Anterior cingulate cortex (tissue), 58 donors: ENCODE measurements around the gene GSX2.
"Not testable (repeated sequence)": the region's sequence is repeated elsewhere in the genome, so short reads cannot be mapped to it uniquely, and the experiment has no call there.

ENCODE experiments used
- DNase-seq, 58 donors: peaks; one replicate each; lab custom pipeline; 2025; lab: John Stamatoyannopoulos, UW

GSX2 gene

DNA sequence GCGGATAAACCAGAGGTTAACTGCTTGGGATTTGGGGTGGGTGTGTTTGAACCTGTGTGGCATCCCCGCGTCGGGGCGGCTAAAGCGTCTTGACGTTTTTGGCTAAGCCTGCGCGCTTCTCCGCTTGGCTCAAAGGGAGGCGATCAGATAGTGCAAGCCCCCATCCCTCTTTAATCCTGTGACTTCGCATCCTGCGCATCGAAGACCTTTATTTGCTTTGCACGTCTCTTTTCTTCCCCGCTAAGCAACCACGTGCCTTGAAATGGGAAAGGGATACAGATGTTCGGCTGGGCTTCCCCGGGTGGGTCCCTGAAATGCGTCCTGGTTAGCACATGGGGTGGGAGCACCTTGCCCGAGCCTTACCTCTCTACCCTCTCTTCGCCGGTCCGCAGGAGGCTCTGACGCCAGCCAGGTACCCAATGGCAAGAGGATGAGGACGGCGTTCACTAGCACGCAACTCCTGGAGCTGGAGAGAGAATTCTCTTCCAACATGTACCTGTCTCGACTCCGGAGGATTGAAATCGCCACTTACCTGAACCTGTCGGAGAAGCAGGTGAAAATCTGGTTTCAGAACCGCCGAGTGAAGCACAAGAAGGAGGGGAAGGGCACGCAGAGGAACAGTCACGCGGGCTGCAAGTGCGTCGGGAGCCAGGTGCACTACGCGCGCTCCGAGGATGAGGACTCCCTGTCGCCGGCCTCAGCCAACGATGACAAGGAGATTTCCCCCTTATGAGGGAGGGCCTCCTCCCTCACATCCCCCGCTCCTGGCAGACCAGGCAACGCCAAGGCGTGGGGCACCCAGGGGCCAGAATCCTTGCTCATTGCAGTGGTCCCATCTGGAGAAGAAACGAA, 1.5 kb downstream of the GSX2 start:
- DNase-seq, result no peak

DNA sequence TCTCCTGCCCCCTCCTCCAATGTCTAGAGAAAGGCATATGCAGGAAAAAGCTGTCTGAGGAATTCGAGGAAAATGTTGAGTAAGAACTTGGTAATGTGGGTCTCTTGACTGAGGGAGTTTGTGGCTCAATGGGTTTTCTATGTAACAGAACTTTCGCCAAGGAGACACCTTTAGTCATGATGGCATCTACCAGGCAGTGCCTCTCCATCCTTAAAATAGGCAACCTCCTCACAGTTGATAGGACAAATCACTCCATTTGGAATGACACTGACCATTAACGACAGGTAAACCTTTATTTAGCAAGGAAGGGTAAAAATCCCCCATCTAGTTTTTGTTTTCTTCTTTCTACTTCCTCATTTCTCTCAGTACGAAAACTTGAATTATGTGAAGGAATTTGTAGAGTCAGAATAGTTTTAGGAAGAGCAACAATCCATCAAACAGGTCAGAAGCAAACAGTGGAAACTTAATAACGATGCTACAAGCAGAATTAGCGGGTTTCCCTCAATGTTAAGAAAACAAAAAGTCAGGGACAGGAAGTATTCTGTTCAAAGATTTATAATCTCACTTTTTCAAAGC, 2.7 kb downstream of the GSX2 start:
- no peak for DNase-seq

DNA sequence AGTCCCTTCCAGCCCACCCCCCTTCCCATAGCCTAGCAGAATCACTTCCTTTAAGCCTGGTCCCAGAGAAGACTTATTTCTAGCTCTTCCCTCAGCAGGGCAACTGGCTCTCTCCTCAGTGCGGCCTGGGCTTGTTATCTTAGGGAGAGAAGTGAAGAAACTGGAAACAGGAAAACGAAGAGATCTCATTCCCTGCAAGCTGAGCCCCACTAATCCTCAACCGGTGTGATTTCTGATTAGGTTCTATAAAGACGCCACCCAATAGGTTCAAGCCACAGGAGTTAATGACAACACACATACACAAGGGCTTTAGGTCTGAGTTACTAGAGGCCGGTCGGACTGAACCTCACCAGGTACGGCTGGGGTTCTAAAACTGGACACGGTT, 3.2 kb downstream of the GSX2 start:
- DNase-seq, result no peak

DNA sequence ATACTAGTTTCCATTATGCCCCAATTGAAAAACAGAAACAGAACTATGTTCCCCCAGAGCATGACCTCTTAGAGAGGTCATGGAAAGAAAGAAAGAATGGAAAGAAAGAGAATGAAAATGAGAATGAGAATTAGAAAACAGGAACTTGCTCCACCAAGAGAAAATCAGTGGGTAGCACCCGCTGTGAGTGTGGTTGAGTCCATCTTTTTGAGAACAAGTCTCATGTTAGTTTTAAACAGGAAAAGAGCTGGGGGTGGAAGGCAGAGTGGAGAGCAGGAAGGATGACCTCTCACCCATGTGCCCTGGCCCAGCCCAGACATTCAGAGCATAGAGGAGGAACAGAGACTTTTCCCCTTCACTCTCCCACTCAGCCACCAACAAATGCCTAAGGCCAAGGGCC, 4.9 kb downstream of the GSX2 start:
- DNase-seq, result no peak

DNA sequence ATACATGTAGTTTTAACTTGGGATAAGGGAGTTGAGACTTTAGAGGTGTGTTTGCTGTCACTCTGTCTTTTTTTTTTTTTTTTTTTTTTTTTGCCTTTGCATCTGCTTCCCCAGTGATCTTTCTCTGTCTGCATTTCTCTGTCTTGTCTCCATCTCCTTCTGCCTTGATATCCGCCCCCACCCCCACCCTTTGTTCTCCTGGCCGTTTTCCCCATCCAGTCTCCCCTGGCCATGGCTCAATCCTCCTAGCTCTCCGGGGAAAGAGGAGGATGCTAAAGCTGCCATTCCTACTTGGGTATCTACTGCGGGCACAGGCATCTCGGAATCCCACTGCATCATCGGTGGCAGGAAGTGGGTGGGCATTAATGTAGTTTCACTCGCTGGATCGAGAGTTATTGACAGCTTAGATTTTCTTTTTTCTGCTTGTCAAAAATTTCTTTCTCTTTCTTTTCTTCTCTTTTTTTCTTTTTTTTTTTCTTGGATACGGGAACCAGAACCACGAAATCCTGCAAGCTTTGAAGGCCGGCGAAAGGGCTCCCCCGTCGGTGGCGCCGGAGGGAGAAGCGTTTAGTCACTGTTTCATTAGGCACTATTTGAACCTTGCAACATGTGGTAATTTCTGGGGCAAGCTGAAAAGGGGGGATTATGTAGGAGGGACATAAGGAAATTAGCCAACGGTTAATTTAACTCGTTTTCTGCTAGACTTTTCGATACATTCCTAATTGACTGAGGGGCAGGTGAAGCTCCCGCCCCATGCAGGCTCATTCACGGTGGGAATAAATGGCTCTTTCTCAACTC, 8.2 kb downstream of the GSX2 start:
- DNase-seq, result no peak

DNA sequence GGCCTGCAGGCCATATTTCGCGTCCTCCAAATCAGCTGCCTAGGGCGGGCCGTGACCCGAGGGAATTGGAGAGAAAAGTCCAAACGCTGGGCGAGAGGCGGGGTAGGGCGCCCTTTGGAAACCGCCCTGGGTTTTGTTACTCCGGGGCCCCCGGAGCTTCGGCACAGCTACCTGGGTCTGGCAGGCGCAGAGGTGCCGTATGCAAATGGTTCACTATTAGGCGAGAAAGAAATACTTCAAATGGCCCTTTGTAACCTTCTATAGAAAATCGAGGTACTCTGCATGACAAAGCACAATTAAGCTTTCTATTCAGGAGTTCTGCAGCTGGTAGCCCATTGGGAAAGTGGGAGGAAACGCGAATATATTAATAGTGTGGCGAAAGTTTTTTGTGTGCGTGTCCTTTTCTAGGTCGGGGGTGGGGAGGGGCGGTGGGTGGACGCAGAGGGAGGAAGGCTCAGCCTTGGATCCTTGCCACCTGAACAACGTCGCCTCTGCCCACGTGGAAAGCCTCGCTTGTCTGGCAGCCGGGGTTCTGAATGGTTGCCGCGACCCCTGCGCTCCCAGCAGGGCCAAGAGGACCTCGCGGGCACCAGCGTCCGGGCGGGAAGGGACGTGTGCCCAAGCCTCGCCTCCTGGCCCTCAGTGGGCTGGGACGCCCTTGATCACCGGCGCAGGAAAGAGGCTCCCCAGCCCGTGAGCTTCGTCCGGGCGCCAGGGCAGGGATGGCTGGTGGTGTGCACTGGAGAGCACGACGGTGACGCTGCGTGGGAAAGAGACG, 9.5 kb downstream of the GSX2 start:
- DNase-seq, result no peak

DNA sequence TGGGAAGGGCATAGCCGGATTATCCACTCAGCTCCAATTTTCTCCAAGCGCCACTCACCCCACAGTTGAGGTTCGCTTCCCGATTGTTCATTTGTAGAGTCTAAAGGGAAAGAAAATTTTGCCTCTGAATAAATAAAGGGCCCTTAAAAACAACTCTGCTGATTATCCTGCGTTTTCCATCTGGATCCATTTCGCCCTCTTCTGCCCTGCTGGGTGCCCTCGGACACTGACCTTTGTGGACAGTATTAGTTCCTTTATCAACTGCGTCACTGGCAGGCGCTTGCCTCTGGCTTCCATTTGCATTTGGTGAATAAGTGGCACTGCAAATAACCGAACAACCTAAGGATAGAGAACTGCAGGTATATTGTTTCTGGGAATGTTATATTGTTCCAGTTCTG, 10.1 kb downstream of the GSX2 start:
- no peak for DNase-seq

DNA sequence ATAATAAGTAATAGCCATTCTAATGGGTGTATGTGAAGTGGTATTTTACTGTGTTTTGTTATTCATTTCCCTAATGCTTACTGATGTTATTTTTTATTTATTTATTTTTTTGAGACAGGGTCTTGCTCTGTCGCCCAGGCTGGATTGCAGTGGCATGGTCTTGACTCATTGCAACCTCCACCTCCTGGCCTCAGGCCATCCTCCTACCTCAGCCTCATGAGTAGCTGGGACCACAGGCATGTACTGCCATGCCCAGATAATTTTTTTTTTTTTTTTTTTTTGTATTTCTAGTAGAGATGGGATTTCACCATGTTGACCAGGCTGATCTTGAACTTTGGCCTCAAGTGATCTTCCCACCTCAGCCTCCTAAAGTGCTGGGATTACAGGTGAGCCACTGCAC, 13.2 kb downstream of the GSX2 start:
- DNase-seq, result not testable (repeated sequence)

DNA sequence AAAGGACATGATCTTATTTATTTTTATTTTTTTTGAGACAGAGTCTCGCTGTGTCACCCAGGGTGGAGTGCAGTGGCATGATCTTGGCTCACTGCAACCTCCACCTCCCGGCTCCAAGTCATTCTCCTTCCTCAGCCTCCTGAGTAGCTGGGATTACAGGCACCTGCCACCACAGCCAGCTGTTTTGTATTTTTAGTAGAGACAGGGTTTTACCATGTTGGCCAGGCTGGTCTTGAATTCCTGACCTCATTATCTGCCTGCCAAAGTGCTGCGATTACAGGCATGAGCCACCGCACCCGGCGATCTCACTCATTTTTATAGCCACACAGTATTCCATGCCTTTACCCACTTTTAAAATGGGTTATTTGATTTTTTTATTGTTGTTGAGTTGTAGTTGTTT, 16.3 kb downstream of the GSX2 start:
- not testable (repeated sequence) for DNase-seq

DNA sequence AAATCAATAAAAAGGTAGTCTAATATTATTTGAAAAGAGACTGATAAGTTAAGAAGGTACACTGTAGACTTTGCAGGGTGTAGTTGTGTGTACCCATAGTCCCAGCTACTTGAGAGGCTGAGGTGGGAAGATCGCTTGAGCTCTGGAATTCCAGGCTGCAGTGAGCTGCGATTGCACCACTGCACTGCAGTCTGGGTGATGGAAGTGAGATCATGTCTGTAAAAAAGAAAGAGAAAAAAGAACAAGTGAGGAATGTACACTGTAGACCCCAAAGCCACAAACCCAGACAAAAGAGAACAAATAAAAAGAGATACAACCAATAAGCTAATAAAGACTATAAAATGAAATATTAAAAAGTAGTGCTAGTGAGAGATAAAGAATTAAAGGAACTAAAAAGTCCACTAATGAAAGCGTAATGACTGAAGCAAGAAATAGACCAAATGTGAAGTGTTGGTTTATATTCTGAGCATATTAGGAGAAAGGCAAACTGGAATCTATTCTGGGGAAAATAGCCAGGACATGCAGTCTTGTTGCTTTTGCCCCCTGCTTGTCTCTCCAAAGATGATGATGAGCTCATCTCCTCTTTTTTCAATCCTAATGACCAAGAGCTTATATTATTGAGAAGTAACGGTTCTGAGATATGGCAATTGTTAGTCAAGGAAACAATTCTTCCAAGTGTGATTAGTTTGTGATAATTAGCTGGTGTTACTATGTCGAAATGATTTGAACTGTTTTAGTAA, 19.1 kb downstream of the GSX2 start:
- DNase-seq, result no peak

DNA sequence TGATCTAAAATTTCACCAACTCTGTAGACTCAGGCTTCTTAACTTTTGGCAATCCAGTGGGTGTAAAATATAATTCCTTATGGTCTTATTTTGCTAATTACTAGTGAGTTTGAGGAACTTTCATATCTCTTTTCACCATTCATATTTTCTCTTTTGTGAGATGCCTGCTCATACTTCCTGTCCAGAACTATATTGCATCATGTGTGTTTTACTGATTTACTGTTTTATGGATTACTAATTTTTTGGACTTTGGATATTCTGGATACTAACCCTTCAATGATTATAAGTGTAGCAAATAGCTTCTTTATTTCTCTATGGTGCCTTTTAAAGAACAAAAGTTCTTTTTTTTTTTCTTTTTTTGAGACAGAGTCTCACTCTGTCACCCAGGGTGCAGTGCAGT, 20.6 kb downstream of the GSX2 start:
- DNase-seq, result no peak

DNA sequence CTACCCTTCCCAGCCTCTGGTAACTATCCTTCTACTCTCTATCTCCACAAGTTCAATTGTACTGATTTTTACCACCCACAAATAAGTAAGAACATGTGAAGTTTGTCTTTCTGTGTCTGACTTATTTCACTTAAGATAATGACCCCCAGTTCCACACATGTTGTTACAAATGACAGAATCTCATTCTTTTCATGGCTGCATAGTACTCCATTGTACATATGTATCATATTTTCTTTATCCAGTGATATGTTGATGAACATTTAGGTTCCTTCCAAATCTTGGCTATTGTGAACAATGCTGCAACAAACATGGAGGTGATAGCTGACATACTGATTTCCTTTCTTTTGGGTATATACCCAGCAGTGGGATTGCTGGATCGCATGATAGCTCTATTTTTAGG, 27.7 kb downstream of the GSX2 start:
- DNase-seq, result no peak

DNA sequence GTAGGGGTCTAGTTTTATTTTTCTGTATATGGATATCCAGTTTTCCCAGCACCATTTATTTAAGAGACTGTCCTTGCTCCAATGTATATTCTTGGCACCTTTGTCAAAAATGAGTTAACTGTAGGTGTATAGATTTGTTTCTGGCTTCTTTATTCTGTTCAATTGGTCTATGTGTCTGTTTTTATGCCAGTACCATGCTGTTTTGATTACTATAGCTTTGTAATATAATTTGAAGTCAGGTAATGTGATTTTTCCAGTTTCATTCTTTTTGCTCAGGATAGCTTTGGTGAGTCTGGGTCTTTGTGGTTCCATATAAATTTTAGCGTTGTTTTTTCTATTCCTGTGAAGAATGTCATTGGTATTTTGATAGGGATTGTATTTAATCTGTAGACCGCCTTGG, 28.7 kb downstream of the GSX2 start:
- not testable (repeated sequence) for DNase-seq

DNA sequence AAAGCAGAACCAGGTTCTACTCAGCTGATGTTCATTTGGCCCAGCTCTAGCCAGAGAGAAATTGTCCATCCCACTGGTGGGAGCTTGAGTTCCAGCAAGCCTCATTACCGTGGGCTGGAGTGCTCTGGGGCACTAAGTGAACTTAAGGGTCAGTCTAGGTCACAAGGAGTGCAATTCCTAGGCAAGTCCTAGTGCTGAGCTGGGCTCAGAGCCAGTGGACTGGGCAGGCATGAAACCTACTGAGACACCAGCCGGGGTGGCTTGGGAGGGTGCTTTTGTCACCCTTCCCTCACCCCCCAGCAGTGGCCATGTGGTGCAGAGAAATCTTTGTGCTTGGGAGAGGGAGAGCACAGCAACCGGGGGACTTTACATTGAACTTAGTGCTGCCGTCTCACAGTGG, 39.4 kb downstream of the GSX2 start:
- no peak for DNase-seq

DNA sequence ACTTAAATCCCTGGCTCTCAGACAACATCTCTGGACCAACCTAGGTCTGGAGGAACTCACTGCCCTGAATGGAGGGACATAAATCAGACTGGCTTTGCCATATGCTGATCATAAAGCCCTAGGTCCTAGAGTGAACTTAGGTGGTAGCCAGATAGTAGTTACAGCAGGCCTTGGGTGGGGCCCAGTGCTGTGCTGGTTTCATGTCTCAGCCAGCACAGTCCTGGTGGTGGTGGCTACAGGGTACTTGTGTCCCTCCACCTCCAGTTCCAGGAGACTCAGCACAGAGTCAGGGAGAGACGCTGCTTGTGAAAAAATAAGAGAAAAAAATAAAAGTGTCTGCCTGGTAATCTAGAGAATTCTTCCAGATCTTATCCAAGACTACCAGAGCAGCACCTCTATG, 40.3 kb downstream of the GSX2 start:
- no peak for DNase-seq

DNA sequence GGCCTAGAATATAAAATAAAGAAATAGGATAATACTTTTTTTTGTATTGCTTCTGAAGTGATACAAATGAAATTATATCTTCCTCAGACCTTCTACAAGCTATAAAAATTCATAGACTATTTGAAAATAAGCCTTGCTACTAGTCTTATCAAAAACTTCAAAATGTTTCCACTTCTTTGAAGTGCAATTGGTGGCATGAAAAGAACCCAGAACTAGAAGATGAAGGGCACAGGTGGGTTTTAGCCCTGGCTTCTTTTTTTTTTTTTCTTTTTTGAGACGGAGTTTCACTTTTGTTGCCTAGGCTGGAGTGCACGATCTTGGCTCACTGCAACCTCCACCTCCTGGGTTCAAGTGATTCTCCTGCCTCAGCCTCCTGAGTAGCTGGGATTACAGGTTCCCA, 44.2 kb downstream of the GSX2 start:
- DNase-seq, result no peak

DNA sequence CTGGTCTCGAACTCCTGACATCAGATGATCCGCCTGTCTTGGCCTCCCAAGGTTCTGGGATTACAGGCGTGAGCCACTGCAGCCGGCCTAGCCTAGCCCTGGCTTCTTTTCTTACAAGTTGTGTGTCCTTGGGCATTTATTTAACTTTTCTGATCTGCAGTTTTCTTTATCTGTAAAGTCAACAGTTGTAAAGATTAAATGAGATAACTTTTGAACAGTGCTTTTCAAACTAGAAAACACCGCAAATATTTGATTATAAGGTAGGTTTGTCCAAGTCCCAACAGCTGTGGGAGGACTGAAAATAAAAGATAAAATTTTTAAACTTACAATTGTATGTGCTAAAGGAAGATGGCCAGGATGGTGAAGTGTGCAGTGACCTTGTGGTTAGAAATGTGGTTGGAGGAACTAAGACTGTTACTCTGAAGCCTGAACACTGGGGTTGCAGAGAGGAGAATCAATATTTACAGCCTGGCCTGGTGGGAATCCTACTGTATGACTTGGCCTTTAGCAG, 44.8 kb downstream of the GSX2 start:
- no peak for DNase-seq

DNA sequence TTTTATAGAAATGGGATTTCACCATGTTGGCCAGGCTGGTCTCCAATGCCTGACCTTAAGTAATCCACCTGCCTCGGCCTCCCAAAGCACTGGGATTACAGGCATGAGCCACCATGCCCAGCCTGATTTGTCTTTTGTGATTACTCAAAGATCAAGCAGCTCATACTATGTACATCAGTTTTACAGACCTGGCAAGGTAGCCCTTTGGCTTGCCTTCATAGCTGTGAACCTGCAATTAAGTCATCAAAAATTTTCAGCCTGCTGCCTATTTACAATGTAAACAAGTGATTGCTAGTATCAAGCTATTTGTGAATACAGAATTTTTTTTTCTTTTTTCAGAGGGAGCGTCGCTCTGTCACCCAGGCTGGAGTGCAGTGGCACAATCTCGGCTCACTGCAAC, 46.2 kb downstream of the GSX2 start:
- no peak for DNase-seq

DNA sequence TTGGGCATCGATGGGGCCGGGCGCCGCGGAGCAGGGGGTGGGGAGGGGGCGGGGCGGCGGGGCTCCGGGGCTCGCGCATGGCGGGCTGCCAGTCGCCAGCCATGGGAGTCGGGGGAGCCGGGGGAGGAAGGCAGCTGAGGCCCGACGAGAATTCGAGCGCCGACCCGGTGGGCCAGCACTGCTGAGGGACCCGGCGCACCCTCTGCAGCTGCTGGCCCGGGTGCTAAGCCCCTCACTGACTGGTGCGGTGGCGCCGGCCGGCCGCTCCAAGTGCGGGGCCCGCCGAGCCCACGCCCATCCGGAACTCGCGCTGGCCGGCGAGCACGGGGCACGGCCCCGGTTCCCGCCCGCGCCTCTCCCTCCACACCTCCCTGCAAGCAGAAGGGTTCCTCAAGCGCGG, 49.4 kb downstream of the GSX2 start:
- DNase-seq, result no peak
